HG02763 (cell line): ENCODE measurements around the gene LRP6.
"Not testable (repeated sequence)": the region's sequence is repeated elsewhere in the genome, so short reads cannot be mapped to it uniquely, and the experiment has no call there.

ENCODE experiments used
- ATAC-seq: cut with Tn5 transposase; IDR thresholded peaks from one replicate; pipeline ENCODE4 v1.9.1; 2021; ENCODE audit warnings: mild to moderate bottlenecking, moderate library complexity; ENCODE audit not compliant: unreplicated experiment

The LRP6 gene

DNA sequence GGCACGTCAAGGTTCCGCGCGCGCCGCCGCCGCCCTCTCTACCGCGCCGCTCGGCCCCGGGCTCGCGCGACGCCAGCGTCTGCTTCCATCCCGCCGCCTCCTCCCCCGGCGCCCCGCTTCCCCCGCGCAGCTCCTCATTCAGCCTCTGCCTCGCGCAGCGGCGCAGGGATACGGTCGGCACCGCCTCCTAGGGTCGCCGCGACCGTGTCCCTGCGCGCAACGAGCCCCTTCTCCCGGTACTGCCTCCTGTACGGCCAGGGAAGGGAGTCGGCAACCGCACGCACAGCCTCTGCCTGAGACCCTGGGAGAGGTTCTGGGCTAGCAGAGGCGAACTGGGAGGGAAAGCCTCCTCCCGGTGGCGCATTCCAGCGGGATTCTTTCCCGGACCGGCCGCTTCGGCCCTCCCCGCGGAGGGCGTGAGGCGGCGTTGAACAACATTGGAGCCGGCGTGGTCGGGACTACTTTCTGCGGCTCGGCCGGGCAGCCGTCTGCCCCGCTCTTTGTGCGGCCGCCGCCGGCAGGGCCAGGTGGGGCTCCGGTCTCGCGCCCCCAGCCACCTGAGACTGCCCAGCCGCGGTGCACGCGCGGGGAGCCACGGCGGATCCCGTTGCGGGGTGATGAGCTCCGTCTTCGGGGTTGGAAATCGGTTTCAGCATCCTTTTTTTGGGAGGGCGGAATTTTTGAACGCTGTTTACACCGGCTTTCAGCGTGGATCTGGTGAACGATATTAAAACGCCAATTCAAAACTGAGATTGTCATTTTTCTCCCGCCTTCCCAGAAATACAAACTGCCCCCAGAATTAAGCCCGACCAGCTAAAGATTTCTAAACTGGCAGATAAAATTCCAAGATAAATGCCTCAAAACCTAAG lies at the start of gene LRP6:
LRP6 (minus strand) TSS at position 172 of the 869 bp plus-strand sequence. CDS start 309 bp downstream, outside the sequence.
- peak; percentile 71 for ATAC-seq

DNA sequence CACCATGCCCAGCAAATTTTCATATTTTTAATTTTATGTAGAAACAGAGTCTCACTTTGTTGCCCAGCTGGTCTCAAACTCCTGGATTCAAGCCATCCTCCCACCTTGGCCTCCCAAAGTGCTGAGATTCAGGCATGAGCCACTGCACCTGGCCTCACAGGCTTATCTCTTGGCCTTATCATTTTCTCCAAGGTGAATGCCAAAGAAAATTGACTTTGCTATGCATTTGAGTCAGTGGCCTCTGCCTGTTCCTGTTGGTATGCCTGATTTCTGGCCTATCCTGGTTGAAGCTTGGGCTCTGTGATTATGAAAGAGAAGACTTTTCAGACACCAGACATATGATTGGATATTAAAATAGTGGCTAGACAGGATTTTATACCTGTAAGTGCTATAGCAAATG lies 49.0 kb upstream of the LRP6 start:
- ATAC-seq: no peak

DNA sequence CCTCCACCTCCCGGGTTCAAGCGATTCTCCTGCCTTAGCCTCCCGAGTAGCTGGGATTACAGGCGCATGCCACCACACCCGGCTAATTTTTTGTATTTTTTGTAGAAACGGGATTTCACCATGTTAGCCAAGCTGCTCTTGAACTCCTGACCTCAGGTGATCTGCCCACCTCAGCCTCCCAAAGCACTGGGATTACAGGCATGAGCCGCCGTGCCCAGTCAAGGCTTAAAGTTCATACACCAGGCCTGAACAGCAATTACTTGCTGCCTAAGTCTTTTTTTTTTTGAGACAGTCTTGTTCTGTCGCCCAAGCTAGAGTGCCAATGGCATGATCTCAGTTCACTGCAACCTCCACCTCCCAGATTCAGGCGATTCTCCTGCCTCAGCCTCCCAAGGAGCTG lies 43.9 kb upstream of the LRP6 start:
- ATAC-seq: not testable (repeated sequence)

DNA sequence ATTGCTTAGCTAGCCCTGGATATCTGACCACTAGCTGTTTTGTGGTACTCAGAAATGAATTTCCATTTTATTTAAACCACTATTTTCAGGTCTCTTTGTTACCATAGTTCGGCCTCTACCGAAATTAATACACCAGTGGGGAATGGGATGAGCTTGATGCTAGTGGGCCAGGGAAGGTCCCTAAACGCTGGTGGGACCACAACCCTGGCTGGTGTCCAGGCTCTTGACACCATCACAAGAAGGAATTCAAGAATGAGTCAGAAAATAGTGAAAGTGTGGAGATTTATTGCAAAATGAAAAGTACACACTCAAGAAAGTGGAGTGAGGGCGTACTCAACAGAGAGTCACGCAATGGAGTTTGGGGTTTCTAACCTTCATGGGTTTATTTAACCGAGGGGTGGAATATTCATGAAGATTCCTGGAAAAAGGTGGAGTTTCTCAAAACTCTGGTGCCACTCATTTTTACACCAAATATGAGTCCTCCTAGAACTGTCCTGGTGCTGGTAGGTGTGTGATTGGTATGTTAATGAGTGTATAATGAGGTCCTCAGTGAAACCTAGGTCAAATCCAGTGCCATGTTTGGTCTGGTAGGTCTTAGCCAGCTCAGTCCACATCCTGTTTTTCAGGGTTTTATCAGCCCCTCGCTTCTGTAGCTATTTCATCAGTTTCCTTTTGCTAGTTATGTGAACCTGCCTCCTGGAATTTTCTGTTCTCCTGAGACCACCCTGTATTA lies 38.9 kb upstream of the LRP6 start:
- ATAC-seq: no peak

DNA sequence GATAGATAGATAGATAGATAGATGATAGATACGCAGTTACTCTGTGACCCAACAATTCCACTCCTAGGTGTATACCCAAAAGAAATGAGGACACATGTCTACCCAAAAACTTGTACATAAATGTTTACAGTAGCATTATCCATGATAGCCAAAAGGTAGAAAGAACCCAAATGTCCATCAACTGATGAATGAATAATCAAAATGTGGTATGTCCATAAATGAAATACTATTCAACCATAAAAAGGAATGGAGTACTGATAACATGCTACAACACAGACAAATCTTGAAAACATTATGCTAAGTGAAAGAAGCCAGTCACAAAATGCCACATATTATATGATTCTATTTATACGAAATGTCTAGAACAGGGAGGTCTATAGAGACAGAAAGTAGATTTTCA lies 36.1 kb upstream of the LRP6 start:
- no peak for ATAC-seq

DNA sequence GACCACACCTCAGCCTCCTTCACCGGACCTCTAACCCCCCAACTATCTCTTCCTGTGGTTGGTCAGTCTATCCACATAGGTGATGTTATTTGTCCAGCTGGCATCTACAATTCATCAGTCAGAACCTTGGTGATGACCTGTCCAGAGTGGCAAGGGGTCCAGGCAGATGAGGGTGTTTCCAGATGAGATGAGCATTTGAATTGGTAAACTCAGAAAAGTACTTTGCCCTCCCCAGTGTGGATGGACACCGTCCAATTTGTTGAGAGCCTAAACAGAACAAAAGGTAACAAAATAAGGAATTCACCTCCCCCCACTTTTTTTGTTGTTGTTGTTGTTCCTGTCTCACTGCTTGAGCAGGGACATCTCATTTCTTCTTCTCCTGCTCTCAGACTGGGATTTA lies 34.3 kb upstream of the LRP6 start:
- no peak for ATAC-seq

DNA sequence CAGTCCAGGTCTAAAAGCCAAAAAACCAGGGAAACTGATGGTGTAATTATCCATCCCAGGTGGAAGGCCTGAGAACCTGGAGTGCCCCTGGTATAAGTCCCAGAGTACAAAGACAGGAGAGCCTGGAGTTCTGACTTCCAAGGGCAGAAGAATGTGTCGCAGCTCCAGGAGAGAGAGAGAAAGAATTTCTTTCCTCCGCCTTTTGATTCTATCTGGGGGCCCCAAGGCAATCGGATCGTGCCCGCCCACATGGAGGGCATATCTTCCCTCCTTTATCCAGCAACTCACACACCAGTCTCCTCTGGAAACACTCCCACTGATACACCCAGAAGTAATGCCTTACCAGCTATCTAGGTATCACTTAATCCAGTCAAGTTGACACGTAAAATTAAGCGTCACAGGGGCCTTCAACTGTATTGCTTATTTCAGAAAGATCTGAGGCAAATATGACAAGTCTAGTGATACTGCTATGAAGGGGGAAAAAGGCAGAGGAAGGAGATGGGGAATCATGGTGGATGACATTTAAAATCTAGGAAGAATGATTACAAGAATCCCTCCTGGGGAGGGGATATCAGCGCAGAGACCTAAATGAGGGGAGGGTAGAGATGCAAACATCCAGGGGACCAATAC lies 30.5 kb upstream of the LRP6 start:
- no peak for ATAC-seq

DNA sequence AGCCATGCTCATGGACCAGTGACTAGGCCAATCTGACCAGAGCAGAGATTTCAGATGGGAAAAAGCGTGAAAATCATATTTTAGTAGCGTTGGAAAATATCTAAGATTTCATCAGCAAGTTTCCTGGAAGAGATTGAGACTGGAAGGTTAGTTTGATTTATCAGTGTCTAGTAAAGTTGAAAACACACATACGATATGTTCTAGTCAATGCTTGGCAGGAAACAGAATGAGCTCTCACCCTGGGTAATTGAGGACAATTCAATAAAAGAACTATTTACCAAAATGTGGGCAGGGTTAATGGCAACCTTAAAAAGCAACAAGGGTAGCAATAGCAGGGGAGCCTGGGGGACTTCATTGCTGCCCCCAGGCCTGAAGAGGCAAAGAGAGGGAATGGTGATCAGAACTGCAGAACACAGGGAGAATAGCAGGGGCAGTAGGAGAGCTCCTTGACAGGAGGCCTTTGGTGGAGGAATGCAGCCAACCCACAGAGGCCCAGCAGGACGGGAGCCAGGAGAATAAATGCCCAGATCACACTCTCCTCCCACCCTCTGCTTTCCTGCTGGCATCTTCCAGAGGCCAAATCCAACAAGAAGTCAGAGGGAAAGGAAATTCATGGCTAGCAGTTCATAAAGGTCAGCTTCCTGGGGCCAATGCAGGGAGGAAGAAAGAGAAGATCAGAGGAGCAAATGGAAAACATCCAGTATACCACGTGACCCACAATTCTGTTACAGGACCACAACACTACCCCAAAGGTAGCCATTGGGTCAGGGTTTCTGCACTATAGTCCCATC lies 27.6 kb upstream of the LRP6 start:
- no peak for ATAC-seq

DNA sequence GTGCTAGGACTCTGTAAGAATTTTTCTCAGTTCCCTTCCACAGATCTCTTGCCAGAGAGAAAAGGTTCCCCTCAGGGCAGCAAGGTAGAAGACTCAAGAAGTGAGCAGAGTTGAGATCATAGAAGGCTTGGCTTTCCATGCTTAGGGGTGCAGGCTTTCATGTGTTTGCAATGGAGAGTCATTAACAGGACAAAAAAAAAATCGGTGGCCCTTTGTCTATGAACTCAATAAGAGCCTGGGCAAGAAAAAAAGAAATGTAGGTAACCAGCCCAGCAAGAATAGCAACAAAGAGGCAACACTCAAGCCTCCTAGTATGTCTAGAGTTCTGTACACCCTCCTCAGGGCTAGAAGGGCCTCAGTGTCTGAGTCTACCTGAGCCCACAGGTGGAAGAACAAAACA lies 23.4 kb upstream of the LRP6 start:
- no peak for ATAC-seq

DNA sequence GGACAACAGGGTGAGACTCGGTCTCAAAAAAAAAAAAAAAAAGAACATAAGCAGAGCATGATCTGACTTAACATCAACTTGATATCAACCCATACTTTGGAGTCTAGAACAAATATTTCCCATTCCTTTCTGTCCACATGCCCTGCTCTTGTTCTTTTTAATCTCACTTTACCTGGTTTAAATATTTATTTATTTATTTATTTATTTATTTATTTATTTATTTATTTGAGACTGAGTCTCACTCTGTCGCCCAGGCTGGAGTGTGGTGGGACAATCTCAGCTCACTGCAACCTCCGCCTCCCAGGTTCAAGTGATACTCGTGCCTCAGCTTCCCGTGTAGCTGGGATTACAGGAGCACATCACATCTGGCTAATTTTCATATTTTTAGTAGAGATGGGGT lies 19.6 kb upstream of the LRP6 start:
- no peak for ATAC-seq

DNA sequence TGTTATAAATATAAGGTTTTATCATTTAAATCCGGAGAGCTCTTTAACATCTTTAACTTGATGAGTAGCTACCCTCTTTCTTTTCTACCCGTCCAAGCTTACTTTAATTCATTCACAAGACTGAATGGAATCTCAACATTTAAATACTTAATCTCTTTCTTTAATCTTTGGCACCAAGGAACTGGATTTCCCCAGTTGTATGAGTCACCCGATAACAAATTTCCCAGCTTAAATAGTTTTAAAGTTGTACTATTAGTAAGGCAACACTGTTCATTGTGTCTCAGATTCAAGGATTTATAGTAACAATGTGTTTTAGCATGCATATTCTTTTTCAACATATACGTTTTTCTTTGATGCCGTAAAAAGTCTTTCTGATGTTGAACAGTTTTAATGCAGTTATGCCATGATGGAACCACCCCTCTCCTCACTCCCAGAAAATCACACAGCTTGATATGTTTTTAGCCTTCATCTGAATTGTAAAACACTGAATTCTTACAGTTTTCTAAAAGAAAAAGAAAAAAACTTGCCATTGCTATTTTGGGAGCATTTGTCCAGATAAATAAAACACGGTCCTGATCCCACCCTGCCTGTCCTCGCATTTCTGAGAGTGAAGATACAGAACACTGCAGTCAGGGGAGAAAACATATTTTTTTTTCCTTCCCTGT lies 16.0 kb upstream of the LRP6 start:
- no peak for ATAC-seq

DNA sequence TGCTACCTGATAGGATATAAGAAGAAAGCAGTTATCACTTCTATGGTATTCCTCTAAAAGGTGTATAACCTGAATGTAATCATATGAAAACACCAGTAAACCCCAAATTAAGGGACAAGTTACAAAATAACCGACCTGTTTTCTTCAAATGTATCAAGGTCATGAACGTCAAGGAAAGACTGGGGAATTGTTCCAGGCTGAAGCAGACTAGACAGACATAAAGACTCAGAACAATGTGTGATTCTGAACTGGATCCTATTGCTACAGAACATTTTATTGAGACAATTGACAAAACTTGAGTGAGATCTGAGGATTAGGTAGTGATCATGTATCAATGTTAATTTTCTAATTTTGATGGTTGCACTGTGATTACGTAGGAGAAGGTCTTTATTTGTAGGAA lies 15.4 kb upstream of the LRP6 start:
- no peak for ATAC-seq

DNA sequence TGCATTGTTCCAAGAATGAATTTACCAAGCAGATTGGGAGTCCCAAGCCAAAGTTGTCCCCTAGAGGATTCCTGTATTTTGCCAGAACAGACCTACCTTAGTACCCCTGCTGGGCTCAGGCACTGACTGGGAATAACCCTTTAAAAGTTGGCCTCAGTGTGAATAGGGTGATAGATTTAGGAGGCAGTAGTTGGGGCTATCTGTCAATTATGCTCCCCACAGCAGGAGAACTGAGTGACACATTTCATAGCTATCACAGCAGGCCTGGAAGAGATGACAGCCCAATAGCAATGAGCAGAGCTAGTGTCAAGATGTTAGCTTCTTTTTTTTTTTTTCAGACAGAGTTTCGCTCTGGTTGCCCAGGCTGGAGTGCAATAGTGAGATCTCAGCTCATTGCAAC lies 14.3 kb upstream of the LRP6 start:
- no peak for ATAC-seq

DNA sequence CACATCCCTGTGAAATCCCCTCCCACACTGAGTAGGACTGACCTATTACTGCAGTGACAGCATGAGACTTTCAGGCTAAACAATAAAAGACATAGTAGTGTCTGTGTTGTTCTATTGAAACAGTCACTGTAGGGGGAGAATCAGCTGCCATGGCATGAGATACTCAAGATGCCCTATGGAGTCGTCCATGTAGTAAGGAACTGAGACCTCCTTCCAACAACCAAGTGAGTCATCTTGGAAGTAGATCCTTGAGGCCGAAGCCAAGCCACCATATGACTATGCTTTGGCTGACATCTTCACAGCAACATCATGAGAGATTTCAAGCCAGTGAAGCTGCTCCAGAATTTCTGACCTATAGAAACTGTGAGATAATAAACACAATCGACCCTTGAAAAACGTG lies 12.1 kb upstream of the LRP6 start:
- no peak for ATAC-seq

DNA sequence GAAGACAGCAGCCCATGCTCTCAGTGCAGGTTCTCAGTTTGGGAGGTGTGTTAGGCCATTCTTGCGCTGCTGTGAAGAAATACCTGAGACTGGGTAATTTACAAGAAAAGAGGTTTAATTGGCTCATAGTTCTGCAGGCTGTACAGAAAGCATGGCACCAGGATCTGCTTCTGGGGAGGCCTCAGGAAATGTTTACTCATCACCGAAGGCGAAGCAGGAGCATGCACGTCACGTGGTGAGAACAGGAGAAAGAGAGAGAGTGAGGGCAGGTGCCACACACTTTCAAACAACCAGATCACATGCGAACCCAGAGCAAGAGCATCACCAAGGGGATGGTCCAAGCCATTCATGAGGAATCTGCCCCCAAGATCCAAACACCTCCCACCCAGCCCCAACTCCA lies 9.0 kb upstream of the LRP6 start:
- ATAC-seq: no peak

DNA sequence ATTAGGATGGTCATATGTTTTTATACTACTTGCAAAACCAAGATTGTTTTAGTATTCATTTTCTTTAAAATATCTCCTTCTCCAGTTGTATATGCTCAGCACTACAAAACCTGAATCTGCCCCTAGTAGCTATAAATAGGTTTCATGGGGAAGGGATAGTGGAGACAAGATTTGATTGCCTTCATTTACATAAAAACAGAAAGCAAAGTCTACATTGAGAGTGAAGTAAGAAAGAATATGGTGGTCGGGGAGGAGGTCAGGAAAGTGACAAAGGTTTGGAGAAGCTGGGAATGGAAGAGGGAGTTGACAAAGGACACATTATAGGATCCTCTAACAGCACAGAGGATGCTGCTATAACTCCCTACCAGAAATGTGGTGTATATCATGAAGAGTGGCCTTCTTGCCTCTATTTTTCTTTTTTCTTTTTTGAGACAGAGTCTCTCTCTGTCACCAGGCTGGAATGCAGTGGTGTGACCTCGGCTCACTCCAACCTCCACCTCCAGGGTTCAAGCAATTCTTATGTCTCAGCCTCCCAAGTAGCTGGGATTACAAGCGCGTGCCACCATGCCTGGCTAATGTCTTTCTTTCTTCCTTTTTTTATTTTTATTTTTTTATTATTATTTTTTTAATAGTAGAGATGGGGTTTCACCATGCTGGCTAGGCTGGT lies 6.6 kb upstream of the LRP6 start:
- no peak for ATAC-seq

DNA sequence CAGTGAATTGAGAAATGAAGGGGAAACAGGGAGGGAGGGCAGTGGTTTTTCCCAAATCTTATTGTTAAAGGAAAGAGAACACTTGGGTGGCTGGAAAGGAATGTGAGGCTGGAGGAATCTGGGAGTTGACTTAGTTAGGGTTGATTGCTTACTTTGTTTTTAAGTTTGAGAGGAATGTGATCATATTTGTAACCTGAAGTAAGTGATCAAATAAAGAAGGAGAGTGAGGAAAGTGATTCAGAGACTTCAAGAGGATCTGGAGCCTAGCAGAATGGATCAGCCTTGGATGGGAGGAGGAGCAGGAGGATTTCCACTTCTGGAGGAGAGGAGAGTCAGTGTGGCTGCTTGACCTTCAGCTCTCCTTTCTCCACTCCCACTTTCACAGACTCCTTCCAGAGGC lies 6.0 kb upstream of the LRP6 start:
- no peak for ATAC-seq

DNA sequence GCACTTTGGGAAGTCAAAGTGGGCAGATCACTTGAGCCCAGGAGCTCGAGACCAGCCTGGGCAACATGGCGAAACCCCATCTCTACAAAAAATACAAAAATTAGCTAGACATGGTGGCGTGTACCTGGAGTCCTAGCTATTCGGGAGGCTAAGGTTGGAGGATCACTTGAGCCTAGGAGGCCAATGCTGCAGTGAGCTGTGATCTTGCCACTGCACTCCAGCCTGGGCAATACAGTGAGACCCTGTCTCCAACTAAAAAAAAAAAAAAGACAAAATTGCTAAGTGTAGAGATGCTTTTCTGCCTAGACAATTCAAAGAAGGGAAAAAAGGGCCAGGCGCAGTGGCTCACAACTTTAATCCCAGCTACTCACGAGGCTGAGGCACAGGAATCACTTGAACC lies 3.4 kb upstream of the LRP6 start:
- ATAC-seq: no peak

DNA sequence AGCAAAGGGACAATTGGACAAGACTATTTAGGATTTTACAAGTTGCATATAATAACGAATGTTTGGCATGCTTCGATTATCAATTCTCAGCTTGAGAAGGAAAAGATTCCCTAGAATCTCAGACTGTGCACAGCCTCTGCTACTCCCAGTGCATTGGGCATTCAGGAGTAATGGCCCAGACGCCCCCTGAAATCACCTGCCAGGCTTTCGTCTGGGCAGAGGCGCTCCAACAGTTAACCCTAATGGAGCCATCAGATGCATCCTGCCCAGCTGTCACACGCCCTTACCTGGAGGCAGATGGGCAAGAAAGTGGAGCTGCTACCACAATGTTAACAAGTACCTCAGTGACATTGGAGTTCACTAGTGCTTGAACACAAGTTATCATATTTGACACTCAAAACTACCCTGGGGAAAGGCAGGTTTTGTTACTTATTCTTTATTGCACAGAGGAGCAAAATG lies 927 bp upstream of the LRP6 start:
- ATAC-seq: no peak

DNA sequence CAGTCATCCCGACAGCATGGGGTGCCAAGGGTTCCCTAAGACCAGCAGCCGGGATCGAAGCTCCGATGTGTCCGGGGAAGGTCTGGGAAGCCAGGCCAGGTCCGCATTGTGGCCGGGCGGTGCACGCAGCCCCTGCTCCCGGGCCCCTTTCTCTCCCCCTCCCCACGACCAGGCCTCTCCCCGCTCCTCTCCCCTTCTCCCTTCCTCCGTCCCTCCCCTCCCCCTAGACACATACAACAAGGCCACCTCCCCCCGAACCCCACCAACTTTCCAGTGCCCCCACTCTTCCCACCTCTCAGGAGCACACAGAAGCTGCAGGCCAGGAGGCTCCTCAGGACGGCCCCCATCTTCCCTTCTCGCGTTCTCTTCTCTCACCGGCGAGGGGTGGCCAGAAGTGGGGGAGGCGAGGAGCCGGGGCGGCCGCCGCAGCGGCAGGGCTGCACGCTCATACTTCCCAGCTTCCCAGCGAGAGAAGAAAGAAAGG lies 413 bp downstream of the LRP6 start:
- ATAC-seq: no peak
